Measurements from ENCODE around the gene BRINP3. TPM values are rescaled to one million over a fixed set of nuclear protein-coding genes. Genes with fewer than 3 reads are reported as not detected.

Gene BRINP3
- total and polyA plus RNA-seq, 12 donors: 0.08 to 1.7 (median 0.30) TPM; not detected in 5

DNA sequence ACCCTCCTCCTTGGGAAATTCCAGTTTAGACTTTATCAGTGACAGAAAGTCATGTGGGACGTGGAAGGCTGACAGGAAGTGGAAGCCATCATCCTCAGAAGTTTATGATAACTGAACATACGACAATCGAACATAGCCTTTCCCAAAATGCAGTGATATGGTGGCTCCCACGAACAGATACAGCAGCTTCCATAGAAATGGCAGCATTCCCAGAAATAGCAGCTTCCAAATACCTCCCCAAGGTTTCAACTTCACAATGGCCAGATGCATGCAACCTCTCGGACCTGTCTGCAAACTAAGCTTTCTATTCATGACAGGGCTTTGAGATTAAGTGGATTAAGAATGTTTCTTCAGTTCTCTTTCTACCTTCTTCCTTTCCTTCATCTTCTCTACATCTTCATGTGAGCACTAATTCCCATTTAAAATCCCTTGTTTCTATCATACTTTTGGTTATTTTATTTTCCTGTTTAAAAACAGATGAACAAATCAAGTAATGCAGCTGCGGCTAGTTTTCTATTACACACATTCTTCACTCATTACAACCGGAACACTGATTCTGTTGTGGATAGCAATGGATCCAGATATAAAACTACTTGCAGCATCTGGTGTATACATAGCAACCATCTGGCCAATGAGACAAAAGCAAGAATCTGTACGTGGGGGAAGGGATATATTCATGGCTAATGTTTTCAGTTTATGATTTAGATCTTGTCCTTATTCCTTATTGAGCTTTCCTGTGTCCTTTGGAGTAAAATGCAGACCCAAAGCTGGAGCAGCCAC lies 304.8 kb downstream of the BRINP3 start:
- H3K27ac ChIP-seq: no peak overlapping the region
- intact Hi-C loops (cut with DNase I): no loop called here
- WGBS, 2 donors: 37 to 42% methylated on average over 8 of the region's 8 CpGs
- no peaks in the 10 kb centered on the region for H3K27me3 ChIP-seq
- H3K9me3 ChIP-seq: no peaks in the 10 kb centered on the region
- H3K4me3 ChIP-seq: no peak overlapping the region
- DNase-seq (no peak), ATAC-seq (no peak)
- H3K4me1 ChIP-seq: no peaks in the 10 kb centered on the region
- TF ChIP-seq, protein P1, sequence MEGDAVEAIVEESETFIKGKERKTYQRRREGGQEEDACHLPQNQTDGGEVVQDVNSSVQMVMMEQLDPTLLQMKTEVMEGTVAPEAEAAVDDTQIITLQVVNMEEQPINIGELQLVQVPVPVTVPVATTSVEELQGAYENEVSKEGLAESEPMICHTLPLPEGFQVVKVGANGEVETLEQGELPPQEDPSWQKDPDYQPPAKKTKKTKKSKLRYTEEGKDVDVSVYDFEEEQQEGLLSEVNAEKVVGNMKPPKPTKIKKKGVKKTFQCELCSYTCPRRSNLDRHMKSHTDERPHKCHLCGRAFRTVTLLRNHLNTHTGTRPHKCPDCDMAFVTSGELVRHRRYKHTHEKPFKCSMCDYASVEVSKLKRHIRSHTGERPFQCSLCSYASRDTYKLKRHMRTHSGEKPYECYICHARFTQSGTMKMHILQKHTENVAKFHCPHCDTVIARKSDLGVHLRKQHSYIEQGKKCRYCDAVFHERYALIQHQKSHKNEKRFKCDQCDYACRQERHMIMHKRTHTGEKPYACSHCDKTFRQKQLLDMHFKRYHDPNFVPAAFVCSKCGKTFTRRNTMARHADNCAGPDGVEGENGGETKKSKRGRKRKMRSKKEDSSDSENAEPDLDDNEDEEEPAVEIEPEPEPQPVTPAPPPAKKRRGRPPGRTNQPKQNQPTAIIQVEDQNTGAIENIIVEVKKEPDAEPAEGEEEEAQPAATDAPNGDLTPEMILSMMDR (IDR thresholded peaks at IDR 0.05): no peak
- no peaks in the 10 kb centered on the region for H3K36me3 ChIP-seq

GRCh38 chr1:190170321-190170720 lies 307.3 kb downstream of the BRINP3 start:
- DNase-seq (no peak), ATAC-seq (no peak)
- H3K4me1 ChIP-seq: no peaks in the 10 kb centered on the region
- H3K27ac ChIP-seq: no peak overlapping the region
- TF ChIP-seq, protein P1 (IDR thresholded peaks at IDR 0.05): no peak
- H3K27me3 ChIP-seq: no peaks in the 10 kb centered on the region
- no peak overlapping the region for H3K4me3 ChIP-seq
- intact Hi-C loops (cut with DNase I): no loop called here
- no peaks in the 10 kb centered on the region for H3K9me3 ChIP-seq
- no peaks in the 10 kb centered on the region for H3K36me3 ChIP-seq
- 70 to 85% methylated on average over 3 of the region's 3 CpGs for whole genome bisulfite sequencing, 2 donors

DNA sequence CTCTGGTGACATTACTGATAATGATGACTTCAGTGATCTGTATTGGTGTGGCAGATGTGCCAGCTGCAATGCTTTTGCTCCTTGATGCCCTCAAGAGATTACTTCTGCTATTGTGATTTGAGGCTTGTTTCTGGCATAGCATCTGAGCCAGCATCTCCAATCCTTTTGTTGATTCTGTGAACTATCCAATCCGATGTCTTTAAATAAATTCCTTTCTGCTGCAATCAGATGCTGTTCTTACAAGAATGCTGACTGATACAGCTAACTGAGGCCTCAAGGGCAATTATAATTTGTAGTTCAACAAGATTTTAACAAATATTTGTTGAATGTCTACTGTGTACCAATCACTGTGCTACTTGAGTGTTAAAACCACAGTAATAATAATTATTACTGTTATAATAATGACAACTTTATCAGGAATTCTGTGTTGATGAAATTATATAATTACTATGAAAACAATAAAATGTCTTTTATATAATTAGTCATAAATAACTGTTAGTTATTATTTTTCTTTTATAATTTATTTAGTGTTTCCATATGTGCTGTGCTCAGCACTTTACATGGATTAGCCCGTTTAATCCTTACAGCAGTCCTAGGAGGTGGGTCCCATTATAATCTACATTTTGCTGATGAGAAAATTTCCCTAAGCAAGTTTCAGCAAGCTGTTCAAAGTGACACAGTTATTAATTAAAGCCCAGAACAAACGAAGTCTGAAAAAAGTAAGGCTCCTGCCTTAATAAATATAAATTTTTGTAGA lies 308.2 kb downstream of the BRINP3 start:
- Histone ChIP-seq H3K9me3 (no peaks in the 10 kb centered on the region), H3K27ac (no peak overlapping the region), H3K4me1 (no peaks in the 10 kb centered on the region), H3K27me3 (no peaks in the 10 kb centered on the region), H3K4me3 (no peak overlapping the region), H3K36me3 (no peaks in the 10 kb centered on the region)
- ATAC-seq: no peak
- 67 to 68% methylated on average over 3 of the region's 3 CpGs for WGBS, 2 donors
- DNase-seq: no peak
- TF ChIP-seq, protein P1 (IDR thresholded peaks at IDR 0.05): no peak
- intact Hi-C loops (cut with DNase I): no loop called here

- Histone ChIP-seq H3K4me3 (no peak overlapping the region), H3K4me1 (no peaks in the 10 kb centered on the region), H3K9me3 (no peaks in the 10 kb centered on the region), H3K36me3 (no peaks in the 10 kb centered on the region), H3K27me3 (no peaks in the 10 kb centered on the region), H3K27ac (no peak overlapping the region)
- TF ChIP-seq, protein P1 (IDR thresholded peaks at IDR 0.05): no peak
- DNase-seq: no peak
- no peak for ATAC-seq
- 46 to 55% methylated on average over 3 of the region's 3 CpGs for WGBS, 2 donors
- intact Hi-C loops (cut with DNase I): no loop called here
Measured at GRCh38 chr1:190168893-190169280, 308.8 kb downstream of the BRINP3 start.
